Colonic mucosa (tissue), 4 donors: Measurements from ENCODE around the gene TMEM116. TPM values are rescaled to one million over a fixed set of nuclear protein-coding genes. Genes with fewer than 3 reads are reported as not detected.
"Not testable (repeated sequence)": the region's sequence is repeated elsewhere in the genome, so short reads cannot be mapped to it uniquely, and the experiment has no call there.

Experiments used
- DNase-seq: peaks from one replicate; pipeline ENCODE4 v3.0.0-alpha.2; 2020
- H3K27ac ChIP-seq: fragments of 200-600 bp; one replicate; pipeline ENCODE4 v1.8.0; 2021
- H3K27me3 ChIP-seq: fragments of 200-600 bp; one replicate; pipeline ENCODE4 v1.8.0; 2021
- H3K36me3 ChIP-seq: fragments of 200-600 bp; one replicate; pipeline ENCODE4 v1.8.0; 2021
- H3K4me1 ChIP-seq: fragments of 200-600 bp; one replicate; pipeline ENCODE4 v1.8.0; 2021; ENCODE audit warnings: mild to moderate bottlenecking
- H3K4me3 ChIP-seq: fragments of 200-600 bp; one replicate; pipeline ENCODE4 v1.8.0; 2021
- H3K9ac ChIP-seq, 2 donors: one replicate each; pipeline ENCODE4 v1.7.0; 2013; ENCODE audit warnings: control low read depth in 2 of 2, low read depth in 2 of 2, low read length in 2 of 2
- H3K9me3 ChIP-seq: fragments of 200-600 bp; one replicate; pipeline ENCODE4 v1.8.0; 2021
- intact Hi-C: fragments of 100-400 bp; cut with DNase I; formaldehyde crosslinking; loops from one replicate; pipeline ENCODE4 v1.14.1; 2022
- total RNA-seq, 2 donors: library from RNA; stranded (reverse); fragmentation: NEBNext Ultra II Directional in 1 of 2; extraction: Animal tissue kit (Norgen Biotek cat#: 25700) in 1 of 2; gene quantifications; one replicate each; pipeline ENCODE4 v1.2.1, GENCODE V29; 2021
- TF ChIP-seq, protein P1 (sequence below): fragments of 200-600 bp; IDR thresholded peaks from one replicate; pipeline ENCODE4 v1.8.0; 2022; ENCODE audit warnings: antibody characterized with exemption, mild to moderate bottlenecking
- donor health status: healthy.
- donor health status: DM: no; HTN: no; CAD: no.
- donor health status: DM: no; HTN: no; CAD: no.

The TMEM116 gene
- total RNA-seq, 2 donors from 2014 or later: 5.2 to 8.5 TPM

DNA sequence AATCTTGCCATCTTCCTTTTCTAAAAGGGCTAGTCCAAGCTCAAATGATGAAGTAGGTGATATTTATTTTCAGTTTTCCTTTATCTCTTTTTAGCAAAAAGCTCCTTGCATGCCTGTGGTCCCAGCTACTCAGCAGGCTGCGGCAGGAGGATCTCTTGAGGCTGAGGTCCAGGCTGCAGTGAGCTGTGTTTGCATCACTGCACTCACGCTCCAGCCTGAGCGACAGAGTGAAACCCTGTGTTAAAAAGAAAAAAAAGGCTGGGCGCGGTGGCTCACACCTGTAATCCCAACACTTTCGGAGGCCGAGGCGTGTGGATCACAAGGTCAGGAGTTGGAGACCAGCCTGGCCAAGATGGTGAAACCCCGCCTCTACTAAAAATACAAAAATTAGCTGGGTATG is 5.0 kb downstream of the TMEM116 start:
- no peak overlapping the region for H3K9ac ChIP-seq
- H3K36me3 ChIP-seq: no peaks in the 10 kb centered on the region
- no peaks in the 10 kb centered on the region for H3K9me3 ChIP-seq
- TF ChIP-seq, protein P1, sequence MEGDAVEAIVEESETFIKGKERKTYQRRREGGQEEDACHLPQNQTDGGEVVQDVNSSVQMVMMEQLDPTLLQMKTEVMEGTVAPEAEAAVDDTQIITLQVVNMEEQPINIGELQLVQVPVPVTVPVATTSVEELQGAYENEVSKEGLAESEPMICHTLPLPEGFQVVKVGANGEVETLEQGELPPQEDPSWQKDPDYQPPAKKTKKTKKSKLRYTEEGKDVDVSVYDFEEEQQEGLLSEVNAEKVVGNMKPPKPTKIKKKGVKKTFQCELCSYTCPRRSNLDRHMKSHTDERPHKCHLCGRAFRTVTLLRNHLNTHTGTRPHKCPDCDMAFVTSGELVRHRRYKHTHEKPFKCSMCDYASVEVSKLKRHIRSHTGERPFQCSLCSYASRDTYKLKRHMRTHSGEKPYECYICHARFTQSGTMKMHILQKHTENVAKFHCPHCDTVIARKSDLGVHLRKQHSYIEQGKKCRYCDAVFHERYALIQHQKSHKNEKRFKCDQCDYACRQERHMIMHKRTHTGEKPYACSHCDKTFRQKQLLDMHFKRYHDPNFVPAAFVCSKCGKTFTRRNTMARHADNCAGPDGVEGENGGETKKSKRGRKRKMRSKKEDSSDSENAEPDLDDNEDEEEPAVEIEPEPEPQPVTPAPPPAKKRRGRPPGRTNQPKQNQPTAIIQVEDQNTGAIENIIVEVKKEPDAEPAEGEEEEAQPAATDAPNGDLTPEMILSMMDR: no peak
- H3K27ac ChIP-seq: no peak overlapping the region
- H3K4me3 ChIP-seq: no peak overlapping the region
- DNase-seq: no peak
- H3K27me3 ChIP-seq: no peaks in the 10 kb centered on the region
- no peaks in the 10 kb centered on the region for H3K4me1 ChIP-seq
- intact Hi-C loops: no loop called here

GRCh38 chr12:112005419-112006395 is 7.3 kb downstream of the TMEM116 start:
- TF ChIP-seq, protein P1: no peak

DNA sequence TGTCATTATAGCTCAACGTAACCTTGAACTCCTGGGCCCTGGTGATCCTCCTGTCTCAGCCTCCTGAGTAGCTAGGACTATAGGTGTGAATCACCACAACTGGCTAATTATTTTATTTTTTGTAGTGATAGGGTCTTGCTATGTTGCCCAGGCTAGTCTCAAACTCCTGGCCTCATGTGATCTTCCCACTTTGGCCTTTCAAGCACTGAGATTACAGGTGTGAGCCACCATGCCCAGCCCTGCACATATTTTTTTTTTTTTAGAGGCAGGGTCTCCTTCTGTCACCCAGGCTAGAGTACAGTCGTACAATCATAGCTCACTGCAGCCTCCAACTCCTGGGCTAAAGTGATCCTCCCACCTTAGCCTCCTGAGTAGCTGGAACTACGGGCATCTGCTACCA is 8.9 kb downstream of the TMEM116 start:
- DNase-seq: no peak
- Histone ChIP-seq H3K9me3 (no peaks in the 10 kb centered on the region), H3K27me3 (no peaks in the 10 kb centered on the region), H3K9ac (no peak overlapping the region), H3K4me3 (no peak overlapping the region), H3K27ac (no peak overlapping the region), H3K36me3 (no peaks in the 10 kb centered on the region), H3K4me1 (no peaks in the 10 kb centered on the region)
- TF ChIP-seq, protein P1: no peak
- intact Hi-C loops: no loop called here

More at GRCh38 chr12:112005419-112006395, 7.3 kb downstream of the TMEM116 start:
- Histone ChIP-seq H3K4me1 (no peaks in the 10 kb centered on the region), H3K36me3 (no peaks in the 10 kb centered on the region), H3K9ac (no peak overlapping the region), H3K4me3 (no peak overlapping the region), H3K9me3 (no peaks in the 10 kb centered on the region), H3K27ac (no peak overlapping the region), H3K27me3 (no peaks in the 10 kb centered on the region)
- intact Hi-C loops: no loop called here
- peak; percentile 67 for DNase-seq

DNA sequence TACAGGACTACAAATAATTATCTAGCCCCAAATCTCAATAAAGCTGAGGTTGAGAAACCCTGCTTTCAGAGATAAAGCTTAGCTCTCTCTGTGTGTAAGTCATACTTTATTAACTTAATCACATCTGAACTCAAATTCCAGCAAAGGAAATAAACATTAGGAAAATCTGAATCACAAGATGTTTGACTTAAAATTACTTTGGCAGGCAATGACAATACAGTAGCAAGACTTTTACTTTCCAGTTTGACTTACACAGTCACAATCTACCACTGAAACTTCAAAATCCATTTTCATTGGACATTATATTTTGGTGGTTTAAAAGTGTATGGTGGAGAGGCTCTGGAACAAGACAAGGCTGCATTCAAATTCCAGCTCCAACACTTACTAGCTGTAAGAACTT is 11.4 kb downstream of the TMEM116 start:
- no peak overlapping the region for H3K9ac ChIP-seq
- no peak for DNase-seq
- H3K4me1 ChIP-seq: no peaks in the 10 kb centered on the region
- H3K9me3 ChIP-seq: no peaks in the 10 kb centered on the region
- H3K27ac ChIP-seq: no peak overlapping the region
- TF ChIP-seq, protein P1: no peak
- no peak overlapping the region for H3K4me3 ChIP-seq
- H3K36me3 ChIP-seq: no peaks in the 10 kb centered on the region
- H3K27me3 ChIP-seq: no peaks in the 10 kb centered on the region
- intact Hi-C loops: no loop called here

DNA sequence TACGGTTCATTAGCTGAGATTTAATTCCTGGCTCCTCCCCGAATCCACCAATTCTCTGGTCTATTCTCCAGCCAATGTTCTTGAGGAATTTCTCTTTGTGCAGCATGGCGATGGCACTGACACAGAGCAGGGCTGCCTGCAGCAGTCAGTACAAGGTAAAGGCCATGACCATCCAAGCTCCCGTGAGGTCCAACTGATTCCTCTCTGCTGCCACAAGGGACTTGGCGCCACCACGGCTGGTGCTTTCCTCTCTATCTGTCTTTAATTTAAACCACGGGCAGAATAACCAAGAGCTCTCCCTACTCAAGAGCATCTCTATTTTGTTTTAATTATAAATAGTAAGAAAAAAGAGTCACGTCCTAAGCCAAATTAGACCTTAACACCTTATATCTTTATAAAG is 12.1 kb downstream of the TMEM116 start:
- Histone ChIP-seq H3K9me3 (no peaks in the 10 kb centered on the region), H3K4me1 (no peaks in the 10 kb centered on the region), H3K36me3 (no peaks in the 10 kb centered on the region), H3K27ac (no peak overlapping the region), H3K4me3 (no peak overlapping the region), H3K27me3 (no peaks in the 10 kb centered on the region), H3K9ac (no peak overlapping the region)
- TF ChIP-seq, protein P1: no peak
- intact Hi-C loops: no loop called here
- no peak for DNase-seq

DNA sequence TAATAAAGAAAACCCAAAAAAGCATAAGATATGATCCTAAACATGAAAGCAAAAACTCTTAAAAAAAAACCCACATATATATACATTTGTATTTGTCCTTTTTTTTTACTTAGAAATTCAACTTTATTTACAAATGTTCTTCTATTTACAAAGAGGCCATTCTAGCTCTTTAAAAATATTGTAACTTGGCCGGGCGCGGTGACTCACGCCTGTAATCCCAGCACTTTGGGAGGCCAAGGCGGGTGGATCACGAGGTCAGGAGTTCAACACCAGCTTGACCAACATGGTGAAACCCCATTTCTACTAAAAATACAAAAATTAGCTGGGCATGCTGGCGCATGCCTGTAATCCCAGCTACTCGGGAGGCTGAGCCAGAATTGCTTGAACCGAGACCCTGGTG is 13.8 kb downstream of the TMEM116 start:
- intact Hi-C loops, H3K9me3 ChIP-seq, H3K9ac ChIP-seq, H3K4me3 ChIP-seq, H3K27me3 ChIP-seq, H3K27ac ChIP-seq, H3K4me1 ChIP-seq, H3K36me3 ChIP-seq, DNase-seq: not testable (repeated sequence)
